GM12878 (cell line): Measurements from ENCODE around the gene TOR1AIP1. TPM values are rescaled to one million over a fixed set of nuclear protein-coding genes. Genes with fewer than 3 reads are reported as not detected.

ENCODE experiments used
- CEBPZ ChIP-seq: fragments of 150-350 bp; IDR thresholded peaks from 2 replicates; pipeline ENCODE4 v1.6.1; 2016; ENCODE audit warnings: low read depth, low read length
- SIN3A ChIP-seq: IDR thresholded peaks from 2 replicates; pipeline ENCODE4 v1.6.1; 2012; ENCODE audit warnings: low read depth, low read length, improper control_type of control experiment
- ZNF207 ChIP-seq: fragments of 450-650 bp; IDR thresholded peaks from 2 replicates; pipeline ENCODE4 v1.6.1; 2014; ENCODE audit warnings: antibody characterized with exemption, mild to moderate bottlenecking, borderline replicate concordance
- ZZZ3 ChIP-seq: IDR thresholded peaks from 2 replicates; pipeline ENCODE4 v1.6.1; 2011; ENCODE audit warnings: low read depth; ENCODE audit not compliant: control insufficient read depth, insufficient read length
- polyA plus RNA-seq, 11 experiments: library from polyadenylated mRNA; depleted of rRNA in 4 of 11; unstranded in 6 of 11; stranded (reverse) in 5 of 11; fragments of >200 nt; fragmentation: Nextera tagmentation in 4 of 11; fragmentation: Illumina TruSeq in 1 of 11; extraction: Ambion mirVana in 4 of 11; extraction: Trizol in 1 of 11; gene quantifications; 1 replicate in 1 of 11; 2 replicates in 10 of 11; pipeline versions ENCODE4 v1.2.1 to v1.2.3, GENCODE V29; 2011 to 2016; ENCODE audit warnings: inconsistent platforms in 2 of 11, missing spikeins in 2 of 11, low read depth in 1 of 11
- total RNA-seq, 4 experiments: library from RNA; depleted of rRNA in 3 of 4; stranded (reverse); fragments of >200 nt in 3 of 4; fragmentation: Illumina TruSeq in 1 of 4; extraction: Trizol in 1 of 4; gene quantifications; 2 replicates each; pipeline versions ENCODE4 v1.2.1 to v1.2.3, GENCODE V29; 2013 to 2021
- TF ChIP-seq, protein P1 (sequence below): fragments of 450-650 bp; IDR thresholded peaks from 2 replicates; pipeline ENCODE4 v1.6.1; 2017; ENCODE audit warnings: antibody characterized with exemption, mild to moderate bottlenecking, moderate library complexity

Gene TOR1AIP1
- total and polyA plus RNA-seq, 10 of the 15 experiments (the other 5 are each of a cell fraction or from before 2014, with no cell fraction given): 14.8 to 36.0 (median 25.8) TPM

DNA sequence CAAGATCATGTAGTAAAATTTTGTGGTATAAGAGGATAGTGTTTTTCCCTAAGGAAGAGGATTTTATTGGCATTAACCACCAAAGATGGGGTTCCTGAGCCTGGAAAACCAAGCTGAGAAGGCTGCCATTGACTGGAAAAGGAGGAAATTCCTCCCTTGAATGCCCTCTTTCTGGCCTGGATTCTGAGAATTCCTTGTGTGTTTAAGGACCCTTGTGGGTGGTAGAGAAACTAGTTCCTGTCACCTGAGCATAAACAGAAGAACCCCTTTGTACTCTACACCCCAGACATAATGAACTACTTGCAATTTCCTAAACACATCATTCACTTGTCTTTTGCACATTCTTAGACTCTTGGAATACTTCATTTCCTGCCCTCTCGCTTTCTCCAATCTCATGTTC lies 39.4 kb downstream of the TOR1AIP1 start (continued):
- TF ChIP-seq CEBPZ: no peak
- no peak for TF ChIP-seq ZNF207
- no peak for TF ChIP-seq ZZZ3
- TF ChIP-seq, protein P1, sequence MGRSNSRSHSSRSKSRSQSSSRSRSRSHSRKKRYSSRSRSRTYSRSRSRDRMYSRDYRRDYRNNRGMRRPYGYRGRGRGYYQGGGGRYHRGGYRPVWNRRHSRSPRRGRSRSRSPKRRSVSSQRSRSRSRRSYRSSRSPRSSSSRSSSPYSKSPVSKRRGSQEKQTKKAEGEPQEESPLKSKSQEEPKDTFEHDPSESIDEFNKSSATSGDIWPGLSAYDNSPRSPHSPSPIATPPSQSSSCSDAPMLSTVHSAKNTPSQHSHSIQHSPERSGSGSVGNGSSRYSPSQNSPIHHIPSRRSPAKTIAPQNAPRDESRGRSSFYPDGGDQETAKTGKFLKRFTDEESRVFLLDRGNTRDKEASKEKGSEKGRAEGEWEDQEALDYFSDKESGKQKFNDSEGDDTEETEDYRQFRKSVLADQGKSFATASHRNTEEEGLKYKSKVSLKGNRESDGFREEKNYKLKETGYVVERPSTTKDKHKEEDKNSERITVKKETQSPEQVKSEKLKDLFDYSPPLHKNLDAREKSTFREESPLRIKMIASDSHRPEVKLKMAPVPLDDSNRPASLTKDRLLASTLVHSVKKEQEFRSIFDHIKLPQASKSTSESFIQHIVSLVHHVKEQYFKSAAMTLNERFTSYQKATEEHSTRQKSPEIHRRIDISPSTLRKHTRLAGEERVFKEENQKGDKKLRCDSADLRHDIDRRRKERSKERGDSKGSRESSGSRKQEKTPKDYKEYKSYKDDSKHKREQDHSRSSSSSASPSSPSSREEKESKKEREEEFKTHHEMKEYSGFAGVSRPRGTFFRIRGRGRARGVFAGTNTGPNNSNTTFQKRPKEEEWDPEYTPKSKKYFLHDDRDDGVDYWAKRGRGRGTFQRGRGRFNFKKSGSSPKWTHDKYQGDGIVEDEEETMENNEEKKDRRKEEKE: no peak
- TF ChIP-seq SIN3A: no peak
